ENCODE data around the gene RRAD.
"Not testable (repeated sequence)": the region's sequence is repeated elsewhere in the genome, so short reads cannot be mapped to it uniquely, and the experiment has no call there.

The RRAD gene

DNA sequence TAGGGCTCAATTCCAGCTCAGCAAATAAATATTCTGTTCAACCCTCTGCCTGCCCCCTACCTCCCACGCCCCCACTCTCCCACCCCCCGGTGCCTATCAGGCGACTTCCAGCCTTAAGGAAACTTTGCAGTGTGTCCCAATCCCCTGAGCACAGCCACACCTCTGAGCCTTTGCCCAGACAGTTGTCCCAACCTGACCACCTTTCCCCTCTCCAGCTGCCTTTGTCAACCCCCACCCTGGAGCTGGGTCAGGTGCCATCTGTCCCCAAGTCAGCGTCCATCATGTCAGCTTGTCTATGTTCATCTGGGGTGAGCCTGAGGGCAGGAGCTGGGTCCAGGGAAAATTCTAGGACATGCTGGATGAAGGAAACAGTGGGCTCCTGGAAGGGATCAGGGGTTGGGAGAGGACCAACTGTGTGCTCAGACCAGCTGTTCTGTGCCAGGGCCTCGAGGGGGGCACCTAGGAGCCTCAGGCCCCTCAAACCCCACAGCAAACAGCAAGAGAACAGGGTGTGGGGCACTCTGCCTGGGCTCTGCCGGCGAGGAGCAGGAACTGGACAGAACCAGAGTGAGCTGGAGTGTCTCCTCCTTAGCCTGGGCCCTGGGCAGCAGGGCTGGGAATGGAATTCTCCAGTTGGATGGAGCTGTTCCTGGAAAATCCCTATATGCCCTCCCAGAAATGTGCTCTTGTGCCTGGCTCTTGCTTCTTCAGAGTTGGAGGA is 24.5 kb downstream of the RRAD start:
- DNase-seq (ENCODE audit: low read depth): no peak

DNA sequence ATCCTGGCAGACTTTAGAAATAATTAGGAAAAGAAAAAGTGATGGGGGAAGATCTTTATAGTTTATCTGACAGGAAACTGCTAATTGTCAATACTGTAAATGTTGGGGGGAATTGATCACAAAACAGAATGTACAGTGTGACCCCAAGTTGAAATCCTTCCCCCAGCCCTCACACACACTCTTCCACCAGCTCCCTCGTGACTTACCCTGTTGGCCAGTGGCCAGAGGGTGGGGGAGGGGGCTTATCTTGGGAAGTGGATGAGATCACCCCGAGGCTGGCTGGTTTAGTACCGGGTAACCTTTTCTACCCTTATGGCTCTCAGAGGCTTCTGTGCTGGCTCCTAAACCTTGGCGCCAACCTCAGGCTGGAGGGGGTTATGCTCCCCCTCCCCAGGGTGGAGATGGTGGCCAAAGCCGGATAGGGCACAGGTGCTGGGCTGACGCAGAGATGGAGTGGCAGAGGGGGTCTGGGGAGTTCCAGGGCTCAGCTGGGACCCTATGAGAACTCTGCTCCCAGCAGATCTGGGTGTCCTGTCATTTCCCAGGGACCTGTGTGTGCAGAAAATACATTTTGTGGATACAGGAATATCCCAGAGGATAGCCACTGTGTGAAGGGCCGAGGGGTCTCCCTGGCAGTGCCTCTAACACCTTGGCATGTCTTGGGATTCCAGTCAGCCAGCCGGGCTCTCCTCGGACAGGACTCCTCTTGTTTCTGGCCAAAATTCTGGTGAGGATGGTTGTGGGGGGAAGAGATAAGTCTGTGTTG is 25.2 kb downstream of the RRAD start:
- peak; percentile 84 for DNase-seq (ENCODE audit: low read depth)

DNA sequence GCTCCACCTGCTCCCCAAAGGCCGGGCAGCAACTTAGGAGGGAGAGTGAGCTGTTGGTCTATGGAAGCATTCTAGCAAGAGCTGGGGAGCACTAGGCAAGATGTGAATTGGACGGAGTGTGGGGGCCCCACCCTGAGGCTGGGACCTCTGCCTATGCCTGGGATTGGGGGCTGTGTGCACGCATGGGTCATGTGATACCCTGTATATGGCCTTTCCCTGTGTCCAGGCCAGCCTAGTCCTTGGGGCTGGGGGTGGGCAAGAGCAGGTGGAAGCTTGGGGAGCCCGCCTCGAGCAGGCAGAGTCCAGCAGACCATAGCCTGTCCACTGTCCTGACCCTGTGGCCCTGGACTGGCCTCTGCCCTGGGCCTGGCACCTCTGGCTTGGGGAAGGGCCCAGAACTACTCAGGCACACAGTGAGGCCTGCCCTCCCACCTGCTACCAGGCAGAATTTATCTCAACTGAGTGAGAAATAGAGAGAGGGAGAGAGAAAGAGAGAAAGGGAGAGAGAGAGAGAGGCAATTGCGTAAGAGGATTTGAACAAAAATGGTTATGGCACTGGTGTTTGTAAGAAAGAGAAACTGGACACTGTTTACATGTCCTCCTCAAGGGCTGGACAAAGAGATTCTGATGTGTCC is 25.9 kb downstream of the RRAD start:
- DNase-seq (ENCODE audit: low read depth): peak; percentile 78

GRCh38 chr16:66898933-66899309 is 26.4 kb downstream of the RRAD start:
- DNase-seq (ENCODE audit: low read depth): no peak

DNA sequence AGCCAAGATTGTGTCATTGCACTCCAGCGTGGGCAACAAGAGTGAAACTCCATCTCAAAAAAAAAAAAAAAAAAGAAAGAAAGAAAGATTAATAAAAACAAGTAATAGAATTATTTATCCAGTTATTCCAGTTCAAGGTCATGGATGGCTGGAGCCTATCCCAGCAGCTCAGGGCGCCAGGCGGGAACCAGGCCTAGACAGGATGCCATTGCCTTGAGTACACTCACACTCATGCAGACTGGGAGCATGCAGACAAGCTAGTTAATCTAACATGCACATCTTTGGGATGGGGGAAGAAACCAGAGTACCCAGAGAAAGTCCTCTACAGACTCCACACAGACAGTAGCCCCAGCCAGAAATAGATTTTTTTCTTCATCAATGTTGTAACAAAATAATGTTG is 27.1 kb downstream of the RRAD start:
- no peak for DNase-seq (ENCODE audit: low read depth)

DNA sequence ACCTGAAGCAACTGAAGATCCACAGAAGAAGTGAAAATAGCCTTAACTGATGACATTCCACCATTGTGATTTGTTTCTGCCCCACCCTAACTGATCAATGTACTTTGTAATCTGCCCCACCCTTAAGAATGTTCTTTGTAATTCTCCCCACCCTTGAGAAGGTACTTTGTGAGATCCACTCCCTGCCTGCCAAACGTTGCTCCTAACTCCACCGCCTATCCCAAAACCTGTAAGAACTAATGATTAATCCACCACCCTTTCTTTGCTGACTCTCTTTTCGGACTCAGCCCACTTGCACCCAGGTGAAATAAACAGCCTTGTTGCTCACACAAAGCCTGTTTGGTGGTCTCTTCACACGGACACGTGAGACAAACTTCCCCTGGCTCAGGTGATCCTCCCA is 28.7 kb downstream of the RRAD start:
- DNase-seq (ENCODE audit: low read depth): not testable (repeated sequence)

GRCh38 chr16:66895999-66896398 is 29.3 kb downstream of the RRAD start:
- no peak for DNase-seq (ENCODE audit: low read depth)

GRCh38 chr16:66895689-66895979 is 29.7 kb downstream of the RRAD start:
- no peak for DNase-seq (ENCODE audit: low read depth)

GRCh38 chr16:66894948-66895688 is 30.2 kb downstream of the RRAD start:
- DNase-seq (ENCODE audit: low read depth): peak; percentile 71

DNA sequence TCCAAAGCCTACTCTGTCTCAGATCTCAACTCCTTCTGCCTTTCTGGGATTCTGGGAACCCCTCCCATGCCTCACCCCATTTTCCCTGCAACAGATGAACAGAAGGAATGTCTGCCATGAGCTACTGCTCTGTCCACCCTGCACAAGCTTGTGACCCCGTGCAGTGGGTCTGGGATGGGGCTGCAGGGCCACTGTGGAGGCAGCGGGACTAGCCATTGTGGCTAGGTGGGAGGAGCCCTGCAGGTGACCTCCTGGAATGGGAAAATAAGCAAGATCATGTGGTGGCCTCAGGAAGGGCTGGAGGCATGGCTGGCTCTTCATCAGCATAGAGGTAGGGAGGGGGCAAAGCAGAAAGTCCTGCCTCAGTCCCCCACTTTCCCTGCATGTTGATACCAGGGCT is 31.3 kb downstream of the RRAD start:
- DNase-seq (ENCODE audit: low read depth): no peak

DNA sequence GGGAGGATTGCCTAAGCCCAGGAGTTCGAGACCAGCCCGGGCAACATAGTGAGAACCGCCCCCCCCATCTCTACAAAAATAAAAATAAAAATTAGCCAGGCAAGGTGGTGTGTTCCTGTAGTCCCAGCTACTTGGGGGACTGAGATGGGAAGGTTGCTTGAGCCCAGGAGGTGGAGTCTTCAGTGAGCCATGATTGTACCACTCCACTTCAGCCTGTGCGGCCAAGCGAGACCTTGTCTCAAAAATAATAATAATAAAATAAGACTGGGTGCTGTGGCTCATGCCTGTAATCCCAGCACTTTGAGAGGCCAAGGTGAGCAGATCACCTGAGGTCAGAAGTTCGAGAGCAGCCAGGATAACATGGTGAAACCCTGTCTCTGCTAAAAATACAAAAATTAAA is 33.5 kb downstream of the RRAD start:
- no peak for DNase-seq (ENCODE audit: low read depth)

- DNase-seq (ENCODE audit: low read depth): no peak
Measured at GRCh38 chr16:66891360-66891759, 34.0 kb downstream of the RRAD start.

- no peak for DNase-seq (ENCODE audit: low read depth)
Measured at GRCh38 chr16:66890799-66891198, 34.5 kb downstream of the RRAD start.

- DNase-seq (ENCODE audit: low read depth): no peak
Measured at GRCh38 chr16:66889622-66890021, 35.7 kb downstream of the RRAD start.

DNA sequence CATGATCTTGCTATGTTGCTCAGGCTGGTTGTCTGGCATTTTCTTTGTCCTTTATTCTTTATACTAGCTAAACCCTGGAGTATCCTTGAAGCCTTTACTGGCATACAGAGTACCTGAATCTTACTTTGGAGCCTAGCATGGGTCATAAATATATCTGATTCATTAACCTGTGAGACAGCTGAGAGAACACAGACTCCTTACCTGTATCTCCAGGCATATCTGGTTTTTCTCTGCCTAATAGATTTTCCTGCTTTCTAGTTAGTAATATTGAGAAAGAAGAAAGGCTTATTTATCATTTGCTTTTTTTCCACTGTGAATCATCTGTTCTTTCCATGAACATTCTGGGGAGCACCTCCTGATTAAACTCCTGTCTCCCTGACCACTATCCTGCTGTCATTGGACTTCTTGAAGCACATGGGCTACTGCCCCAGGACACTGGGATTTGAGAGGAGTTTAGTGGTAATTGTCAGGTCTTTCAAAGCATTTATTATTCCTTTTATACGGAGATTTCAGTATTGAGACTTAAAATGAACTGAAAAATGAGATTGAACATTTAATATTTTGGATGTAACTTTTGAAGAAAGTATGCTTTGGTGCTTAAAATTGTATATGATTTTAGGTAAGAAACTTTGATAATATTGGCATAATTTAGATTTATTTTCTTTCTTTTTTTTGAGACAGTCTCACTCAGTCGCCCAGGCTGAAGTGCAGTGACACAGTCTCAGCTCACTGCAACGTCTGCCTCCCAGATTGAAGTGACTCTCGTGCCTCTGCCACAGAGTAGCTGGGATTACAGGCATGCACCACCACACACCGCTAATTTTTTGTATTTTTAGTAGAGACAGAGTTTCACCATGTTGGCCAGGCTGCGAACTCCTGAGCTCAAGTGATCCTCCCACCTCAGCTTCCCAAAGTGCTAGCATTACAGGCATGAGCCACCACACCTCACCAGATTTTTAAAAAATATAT is 36.4 kb downstream of the RRAD start:
- DNase-seq (ENCODE audit: low read depth): no peak

DNA sequence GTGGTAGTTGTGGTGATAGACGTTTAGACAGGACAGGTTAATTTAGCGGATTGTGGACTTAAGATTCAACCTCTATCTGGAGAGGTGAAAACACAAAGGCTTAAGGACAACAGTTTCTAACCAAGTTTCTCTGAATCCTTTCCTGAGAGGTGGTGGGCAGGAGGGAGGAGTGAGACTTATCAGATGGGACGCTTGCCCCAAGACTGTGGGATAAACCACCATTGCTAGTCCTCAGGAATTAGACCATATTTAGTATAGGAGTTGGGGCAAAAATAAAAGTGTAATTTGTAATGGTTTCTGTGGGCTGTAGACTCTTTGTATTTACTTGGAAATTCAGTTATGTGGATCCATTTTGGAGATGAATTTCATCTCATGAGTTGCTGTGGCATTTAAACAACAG is 38.4 kb downstream of the RRAD start:
- no peak for DNase-seq (ENCODE audit: low read depth)

DNA sequence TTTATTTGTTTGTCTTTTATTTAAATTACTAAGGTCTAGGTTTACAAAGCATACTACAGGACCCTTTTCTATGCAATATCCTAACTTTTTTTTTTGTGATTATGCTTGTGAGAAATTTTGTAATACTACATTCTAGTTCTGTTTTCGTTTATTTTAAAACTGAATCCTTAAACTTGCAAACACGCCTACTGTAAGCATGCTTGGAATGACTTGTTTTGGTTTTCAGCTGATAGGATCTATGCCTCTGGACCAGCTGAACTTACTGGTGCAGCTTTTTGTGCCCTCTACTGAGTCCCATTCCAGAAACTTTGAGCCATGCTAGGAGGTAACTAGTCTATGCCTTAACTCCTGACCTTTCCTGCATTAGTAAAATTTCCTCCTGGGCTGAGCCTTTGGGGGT is 39.0 kb downstream of the RRAD start:
- DNase-seq (ENCODE audit: low read depth): no peak

DNA sequence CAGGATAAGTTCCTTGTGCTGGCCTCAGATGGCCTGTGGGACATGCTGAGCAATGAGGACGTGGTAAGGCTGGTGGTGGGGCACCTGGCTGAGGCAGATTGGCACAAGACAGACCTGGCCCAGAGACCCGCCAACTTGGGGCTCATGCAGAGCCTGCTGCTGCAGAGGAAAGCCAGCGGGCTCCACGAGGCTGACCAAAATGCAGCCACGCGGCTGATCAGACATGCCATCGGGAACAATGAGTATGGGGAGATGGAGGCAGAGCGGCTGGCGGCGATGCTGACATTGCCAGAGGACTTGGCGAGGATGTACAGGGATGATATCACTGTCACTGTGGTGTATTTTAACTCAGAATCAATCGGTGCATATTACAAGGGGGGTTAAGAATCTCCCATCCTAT is 39.8 kb downstream of the RRAD start:
- DNase-seq (ENCODE audit: low read depth): no peak

- no peak for DNase-seq (ENCODE audit: low read depth)
Measured at GRCh38 chr16:66882702-66883101, 42.6 kb downstream of the RRAD start.

DNA sequence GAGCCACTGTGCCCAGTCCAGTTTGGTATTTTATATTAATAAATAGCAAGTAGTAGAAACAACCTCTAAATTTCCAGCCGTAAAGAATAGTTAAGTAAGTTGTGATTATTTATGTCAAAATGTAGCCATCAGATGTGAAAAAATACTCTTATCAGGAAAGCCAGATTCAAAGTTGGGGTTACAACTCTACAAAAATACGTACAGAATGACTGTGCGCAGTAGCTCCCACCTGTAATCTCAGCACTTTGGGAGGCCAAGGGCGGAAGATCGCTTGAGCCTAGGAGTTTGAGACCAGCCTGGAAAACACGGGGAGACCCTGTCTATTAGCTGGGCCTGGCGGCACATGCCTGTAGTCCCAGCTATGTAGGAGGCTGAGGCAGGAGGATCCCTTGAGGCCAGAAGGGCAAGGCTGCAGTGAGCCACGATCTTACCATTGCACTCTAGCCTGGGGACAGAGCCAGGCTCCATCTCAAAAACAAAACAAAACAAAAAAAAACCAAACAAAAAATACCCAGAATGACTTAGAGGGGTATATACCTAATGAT is 43.3 kb downstream of the RRAD start:
- no peak for DNase-seq (ENCODE audit: low read depth)

DNA sequence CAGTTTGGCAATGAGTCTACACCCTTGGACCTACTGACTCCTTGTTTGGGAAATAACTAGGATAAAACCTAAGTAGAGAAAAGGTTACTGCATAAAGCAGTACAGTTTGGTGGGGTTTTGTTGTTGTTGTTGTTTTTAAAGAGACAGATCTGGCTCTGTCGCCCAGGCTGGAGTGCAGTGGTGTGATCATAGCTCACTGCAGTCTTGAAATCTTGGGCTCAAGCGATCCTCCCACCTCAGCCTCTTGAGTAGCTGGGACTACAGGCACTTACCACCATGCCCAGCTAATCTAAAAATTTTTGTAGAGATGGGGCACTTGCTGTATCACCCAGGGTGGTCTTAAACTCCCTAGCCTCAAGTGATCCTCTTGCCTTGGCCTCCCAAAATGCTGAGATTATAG is 43.8 kb downstream of the RRAD start:
- DNase-seq (ENCODE audit: low read depth): no peak

Measured in iris pigment epithelial cell (primary cell).